H9 (cell line): ENCODE data around the gene CCDC192. TPM values are rescaled to one million over a fixed set of nuclear protein-coding genes. Genes with fewer than 3 reads are reported as not detected.

Experiments used
- DNase-seq: peaks from one replicate; pipeline ENCODE4 v3.0.0-alpha.2; 2017
- H2AFZ ChIP-seq: one replicate; pipeline ENCODE4 v1.6.1; 2013; ENCODE audit warnings: mild to moderate bottlenecking, low read length, control low read depth, moderate library complexity
- H2AK5ac ChIP-seq: 2 replicates; pipeline ENCODE4 v1.6.1; 2013; ENCODE audit warnings: low read length, control low read depth, mixed read lengths; ENCODE audit not compliant: insufficient read length
- H2BK120ac ChIP-seq: one replicate; pipeline ENCODE4 v1.6.1; 2013; ENCODE audit warnings: low read depth, mild to moderate bottlenecking, low read length, control low read depth, inconsistent platforms; ENCODE audit not compliant: poor library complexity, severe bottlenecking
- H2BK12ac ChIP-seq: 2 replicates; pipeline ENCODE4 v1.6.1; 2013; ENCODE audit warnings: low read length, control low read depth, mixed read lengths, low read depth; ENCODE audit not compliant: insufficient read length
- H2BK15ac ChIP-seq: 2 replicates; pipeline ENCODE4 v1.6.1; 2013; ENCODE audit warnings: low read depth, low read length, control low read depth
- H2BK20ac ChIP-seq: one replicate; pipeline ENCODE4 v1.6.1; 2013; ENCODE audit warnings: low read depth, mild to moderate bottlenecking, low read length, control low read depth, inconsistent platforms; ENCODE audit not compliant: poor library complexity, severe bottlenecking
- H2BK5ac ChIP-seq: 2 replicates; pipeline ENCODE4 v1.6.1; 2013; ENCODE audit warnings: low read length, control low read depth, mixed read lengths; ENCODE audit not compliant: insufficient read length
- H3K14ac ChIP-seq: 2 replicates; pipeline ENCODE4 v1.6.1; 2013; ENCODE audit warnings: low read length, control low read depth; ENCODE audit not compliant: insufficient read depth
- H3K18ac ChIP-seq: 2 replicates; pipeline ENCODE4 v1.6.1; 2013; ENCODE audit warnings: low read depth, mild to moderate bottlenecking, mixed read lengths, low read length, control low read depth; ENCODE audit not compliant: insufficient read length
- H3K23ac ChIP-seq: 2 replicates; pipeline ENCODE4 v1.6.1; 2013; ENCODE audit warnings: low read length, control low read depth, mixed read lengths, low read depth; ENCODE audit not compliant: insufficient read length
- H3K23me2 ChIP-seq: 2 replicates; pipeline ENCODE4 v1.6.1; 2013; ENCODE audit warnings: low read depth, mild to moderate bottlenecking, mixed read lengths, low read length, control low read depth; ENCODE audit not compliant: insufficient read length, poor library complexity, severe bottlenecking
- H3K27ac ChIP-seq: 2 replicates; pipeline ENCODE4 v1.5.1; 2013; ENCODE audit warnings: low read length, control low read depth, mixed read lengths, low read depth; ENCODE audit not compliant: insufficient read length
- H3K27me3 ChIP-seq: 2 replicates; pipeline ENCODE4 v1.6.1; 2013; ENCODE audit warnings: low read length, control low read depth, inconsistent platforms; ENCODE audit not compliant: insufficient read depth
- H3K4ac ChIP-seq: 2 replicates; pipeline ENCODE4 v1.6.1; 2013; ENCODE audit warnings: low read depth, mild to moderate bottlenecking, control low read depth, inconsistent platforms, low read length, moderate library complexity
- H3K4me1 ChIP-seq: 2 replicates; pipeline ENCODE4 v1.6.1; 2013; ENCODE audit warnings: low read length, control low read depth, inconsistent platforms; ENCODE audit not compliant: insufficient read depth
- H3K4me2 ChIP-seq: 2 replicates; pipeline ENCODE4 v1.6.1; 2013; ENCODE audit warnings: low read length, control low read depth, mixed read lengths; ENCODE audit not compliant: insufficient read length, insufficient read depth
- H3K56ac ChIP-seq: 2 replicates; pipeline ENCODE4 v1.6.1; 2013; ENCODE audit warnings: low read depth, mild to moderate bottlenecking, mixed read lengths, low read length, control low read depth; ENCODE audit not compliant: insufficient read length
- H3K79me1 ChIP-seq: 2 replicates; pipeline ENCODE4 v1.6.1; 2013; ENCODE audit warnings: low read depth, mild to moderate bottlenecking, moderate library complexity, low read length, control low read depth, inconsistent platforms; ENCODE audit not compliant: insufficient read depth, poor library complexity, severe bottlenecking
- H3K79me2 ChIP-seq: 2 replicates; pipeline ENCODE4 v1.6.1; 2013; ENCODE audit warnings: low read length, control low read depth, inconsistent platforms; ENCODE audit not compliant: insufficient read depth
- H3K9ac ChIP-seq: 2 replicates; pipeline ENCODE4 v1.6.1; 2013; ENCODE audit warnings: low read length, control low read depth, mixed read lengths; ENCODE audit not compliant: insufficient read length; ENCODE audit errors: extremely low read depth
- H3K9me3 ChIP-seq: one replicate; pipeline ENCODE4 v1.6.1; 2013; ENCODE audit warnings: low read depth, low read length, inconsistent platforms; ENCODE audit not compliant: control insufficient read depth
- H3T11ph ChIP-seq: one replicate; pipeline ENCODE4 v1.6.1; 2013; ENCODE audit warnings: mild to moderate bottlenecking, low read length, control low read depth, inconsistent platforms
- H4K20me1 ChIP-seq: one replicate; pipeline ENCODE4 v1.6.1; 2013; ENCODE audit not compliant: control insufficient read depth, insufficient read length, insufficient read depth
- H4K5ac ChIP-seq: 2 replicates; pipeline ENCODE4 v1.6.1; 2013; ENCODE audit warnings: low read depth, mild to moderate bottlenecking, mixed read lengths, low read length, control low read depth; ENCODE audit not compliant: insufficient read length
- H4K8ac ChIP-seq: replicated peaks from 2 replicates; pipeline ENCODE4 v1.6.1; 2013; ENCODE audit warnings: low read length, control low read depth, mixed read lengths, low read depth; ENCODE audit not compliant: insufficient read length
- H4K91ac ChIP-seq: 2 replicates; pipeline ENCODE4 v1.6.1; 2013; ENCODE audit warnings: low read depth, mild to moderate bottlenecking, moderate library complexity, mixed read lengths, low read length, control low read depth; ENCODE audit not compliant: insufficient read length
- H3K27ac Mint-ChIP-seq, 3 experiments: 2 replicates in 2 of 3; 3 replicates in 1 of 3; pipeline ENCODE4 v1.8.0; 2020 to 2021; ENCODE audit warnings: mixed read lengths in 3 of 3, mild to moderate bottlenecking in 1 of 3, moderate library complexity in 1 of 3
- H3K27me3 Mint-ChIP-seq: 2 replicates; pipeline ENCODE4 v1.8.0; 2021; ENCODE audit warnings: low read depth, mild to moderate bottlenecking, moderate library complexity, mixed read lengths
- H3K36me3 Mint-ChIP-seq, 3 experiments: 2 replicates in 2 of 3; 3 replicates in 1 of 3; pipeline ENCODE4 v1.8.0; 2020 to 2021; ENCODE audit warnings: low read depth in 3 of 3, mixed read lengths in 3 of 3; ENCODE audit not compliant: insufficient read depth in 1 of 3
- H3K4me1 Mint-ChIP-seq, 2 experiments: 2 replicates each; pipeline ENCODE4 v1.8.0; 2020; ENCODE audit warnings: mixed read lengths in 2 of 2
- H3K4me3 Mint-ChIP-seq, 2 experiments: 2 replicates in 1 of 2; 3 replicates in 1 of 2; pipeline ENCODE4 v1.8.0; 2020 to 2021; ENCODE audit warnings: mild to moderate bottlenecking in 2 of 2, mixed read lengths in 2 of 2, moderate library complexity in 1 of 2
- H3K9me3 Mint-ChIP-seq, 2 experiments: 2 replicates in 1 of 2; 3 replicates in 1 of 2; pipeline ENCODE4 v1.8.0; 2020; ENCODE audit warnings: mild to moderate bottlenecking in 2 of 2, mixed read lengths in 2 of 2, moderate library complexity in 1 of 2
- CTCF ChIP-seq: fragments of 200-600 bp; sonication (generic); conservative IDR thresholded peaks from 3 replicates; pipeline ENCODE4 v1.8.0; 2021; ENCODE audit warnings: antibody characterized with exemption, mild to moderate bottlenecking
- total RNA-seq: library from RNA; stranded (reverse); gene quantifications from 2 replicates; pipeline ENCODE4 v1.2.1, GENCODE V29; 2021

CCDC192 gene
- total RNA-seq, 1 experiment from 2014 or later, result not detected

GRCh38 chr5:127969651-127970050, 266.5 kb downstream of the CCDC192 start:
- H4K20me1 ChIP-seq, result no peaks in the 10 kb centered on the region
- no peak overlapping the region for H2AK5ac ChIP-seq
- H4K8ac ChIP-seq, result no peak overlapping the region
- H2BK120ac ChIP-seq, result no peak overlapping the region
- no peak overlapping the region for H3K23ac ChIP-seq
- no peak overlapping the region for H2BK20ac ChIP-seq
- H3K27me3 ChIP-seq, result no peaks in the 10 kb centered on the region
- H3K9ac ChIP-seq, result no peak overlapping the region
- no peak overlapping the region for H3K18ac ChIP-seq
- no peaks in the 10 kb centered on the region for H3K79me1 ChIP-seq
- no peak for TF ChIP-seq CTCF
- no peak overlapping the region for H4K5ac ChIP-seq
- no peak overlapping the region for H3K14ac ChIP-seq
- H2BK5ac ChIP-seq, result no peak overlapping the region
- H3K4me1 ChIP-seq, result no peaks in the 10 kb centered on the region
- H4K91ac ChIP-seq, result no peak overlapping the region
- H2BK15ac ChIP-seq, result no peak overlapping the region
- no peak overlapping the region for H3K4me3 Mint-ChIP-seq
- H3K27me3 Mint-ChIP-seq, result no peaks in the 10 kb centered on the region
- no peaks in the 10 kb centered on the region for H3K9me3 ChIP-seq
- no peaks in the 10 kb centered on the region for H3K23me2 ChIP-seq
- no peaks in the 10 kb centered on the region for H3K9me3 Mint-ChIP-seq
- no peaks in the 10 kb centered on the region for H3K4me1 Mint-ChIP-seq
- no peak overlapping the region for H3K27ac ChIP-seq
- H2BK12ac ChIP-seq, result no peak overlapping the region
- DNase-seq, result no peak
- no peak overlapping the region for H3K4me2 ChIP-seq
- no peak overlapping the region for H3K56ac ChIP-seq
- no peak overlapping the region for H3K27ac Mint-ChIP-seq
- H3K4ac ChIP-seq, result no peak overlapping the region
- H2AFZ ChIP-seq, result no peak overlapping the region
- H3K36me3 Mint-ChIP-seq, result no peaks in the 10 kb centered on the region
- no peak overlapping the region for H3T11ph ChIP-seq
- H3K79me2 ChIP-seq, result no peaks in the 10 kb centered on the region
